HEK293 (cell line): ENCODE data around the gene TCTN1.

Source experiments
- CTCF ChIA-PET: fragments of 350-600 bp; formaldehyde crosslinking; extraction: SDS; loops from one replicate; lab custom pipeline; 2021; ENCODE audit warnings: antibody characterized with exemption; lab: Yijun Ruan, JAX
- POLR2A ChIA-PET: fragments of 300-600 bp; formaldehyde crosslinking; extraction: SDS; loops from one replicate; lab custom pipeline; 2020; ENCODE audit warnings: antibody characterized with exemption, inconsistent platforms; lab: Yijun Ruan, JAX
- H3K27ac ChIP-seq: fragments of 200-500 bp; sonication (Bioruptor generic); 2 replicates; pipeline ENCODE4 v1.5.1; 2014; ENCODE audit warnings: low read depth, low read length, control low read depth, inconsistent platforms; ENCODE audit errors: extremely low read depth
- H3K36me3 ChIP-seq, 2 experiments: fragments of 200-500 bp in 1 of 2; sonication (Bioruptor generic) in 1 of 2; 1 replicate in 1 of 2; 2 replicates in 1 of 2; pipeline ENCODE4 v1.5.1; 2014 to 2017; ENCODE audit warnings: inconsistent platforms in 2 of 2, low read length in 2 of 2; ENCODE audit not compliant: control insufficient read depth in 2 of 2, insufficient read depth in 1 of 2
- H3K4me1 ChIP-seq: fragments of 200-500 bp; sonication (Bioruptor generic); 2 replicates; pipeline ENCODE4 v1.5.1; 2014; ENCODE audit warnings: mild to moderate bottlenecking, low read length, inconsistent platforms; ENCODE audit not compliant: control insufficient read depth, insufficient read depth
- H3K4me3 ChIP-seq: 2 replicates; pipeline ENCODE4 v1.5.1; 2011; ENCODE audit warnings: low read depth, mild to moderate bottlenecking, control low read depth, low read length, moderate library complexity
- H3K9me3 ChIP-seq: fragments of 200-500 bp; sonication (Bioruptor generic); 2 replicates; pipeline ENCODE4 v1.5.1; 2014; ENCODE audit warnings: low read depth, low read length, inconsistent platforms; ENCODE audit not compliant: control insufficient read depth, insufficient read depth
- BCL11A ChIP-seq: fragments of 450-650 bp; formaldehyde crosslinking; IDR thresholded peaks from 2 replicates; pipeline ENCODE4 v1.5.1; 2016; ENCODE audit warnings: low read depth, missing biosample characterization, missing genetic modification characterization
- HOXC10 ChIP-seq: sonication (generic); formaldehyde crosslinking; IDR thresholded peaks from 2 replicates; pipeline ENCODE4 v1.8.1; 2023; ENCODE audit warnings: mild to moderate bottlenecking, missing genetic modification reagents
- OVOL3 ChIP-seq: fragments of 450-650 bp; formaldehyde crosslinking; IDR thresholded peaks from 2 replicates; pipeline ENCODE4 v1.5.1; 2016; ENCODE audit warnings: missing biosample characterization, missing genetic modification characterization
- PRDM6 ChIP-seq: fragments of 450-650 bp; formaldehyde crosslinking; IDR thresholded peaks from 2 replicates; pipeline ENCODE4 v1.5.1; 2017; ENCODE audit warnings: missing biosample characterization, missing genetic modification characterization
- SCRT1 ChIP-seq: fragments of 450-650 bp; formaldehyde crosslinking; IDR thresholded peaks from 2 replicates; pipeline ENCODE4 v1.5.1; 2016; ENCODE audit warnings: missing biosample characterization, missing genetic modification characterization, borderline replicate concordance
- TSHZ1 ChIP-seq: fragments of 450-650 bp; formaldehyde crosslinking; IDR thresholded peaks from 2 replicates; pipeline ENCODE4 v1.5.1; 2016; ENCODE audit warnings: missing biosample characterization, missing genetic modification characterization, borderline replicate concordance
- ZBTB10 ChIP-seq: fragments of 450-650 bp; formaldehyde crosslinking; IDR thresholded peaks from 2 replicates; pipeline ENCODE4 v1.5.1; 2016; ENCODE audit warnings: missing biosample characterization, missing genetic modification characterization
- ZBTB6 ChIP-seq: fragments of 450-650 bp; formaldehyde crosslinking; IDR thresholded peaks from 2 replicates; pipeline ENCODE4 v1.5.1; 2017; ENCODE audit warnings: missing biosample characterization, missing genetic modification characterization
- ZNF138 ChIP-seq: fragments of 450-650 bp; formaldehyde crosslinking; IDR thresholded peaks from 2 replicates; pipeline ENCODE4 v1.5.1; 2016; ENCODE audit warnings: missing biosample characterization, missing genetic modification characterization, borderline replicate concordance
- ZNF148 ChIP-seq: fragments of 450-650 bp; formaldehyde crosslinking; IDR thresholded peaks from 2 replicates; pipeline ENCODE4 v1.5.0; 2017; ENCODE audit warnings: missing biosample characterization, missing genetic modification characterization, borderline replicate concordance
- ZNF350 ChIP-seq: fragments of 450-650 bp; formaldehyde crosslinking; IDR thresholded peaks from 2 replicates; pipeline ENCODE4 v1.5.0; 2017; ENCODE audit warnings: missing biosample characterization, mild to moderate bottlenecking, missing genetic modification characterization
- ZNF501 ChIP-seq: fragments of 450-650 bp; formaldehyde crosslinking; IDR thresholded peaks from 2 replicates; pipeline ENCODE4 v1.5.1; 2016; ENCODE audit warnings: missing biosample characterization, missing genetic modification characterization
- ZNF561 ChIP-seq: fragments of 450-650 bp; IDR thresholded peaks from 2 replicates; pipeline ENCODE4 v1.5.1; 2018; ENCODE audit warnings: missing biosample characterization, missing genetic modification characterization, borderline replicate concordance
- ZNF600 ChIP-seq: fragments of 450-650 bp; formaldehyde crosslinking; IDR thresholded peaks from 2 replicates; pipeline ENCODE4 v1.5.1; 2016; ENCODE audit warnings: missing biosample characterization, missing genetic modification characterization
- ZNF624 ChIP-seq: fragments of 450-650 bp; formaldehyde crosslinking; IDR thresholded peaks from 2 replicates; pipeline ENCODE4 v1.5.1; 2017; ENCODE audit warnings: missing biosample characterization, missing genetic modification characterization
- ZNF629 ChIP-seq: fragments of 450-650 bp; formaldehyde crosslinking; IDR thresholded peaks from 2 replicates; pipeline ENCODE4 v1.5.1; 2017; ENCODE audit warnings: missing biosample characterization, missing genetic modification characterization
- ZNF658 ChIP-seq: fragments of 450-650 bp; formaldehyde crosslinking; IDR thresholded peaks from 2 replicates; pipeline ENCODE4; 2016; ENCODE audit warnings: missing biosample characterization, missing genetic modification characterization
- ZNF670 ChIP-seq: fragments of 450-650 bp; formaldehyde crosslinking; IDR thresholded peaks from 2 replicates; pipeline ENCODE4 v1.5.1; 2016; ENCODE audit warnings: missing biosample characterization, missing genetic modification characterization, low read depth
- ZNF692 ChIP-seq: fragments of 450-650 bp; formaldehyde crosslinking; IDR thresholded peaks from 2 replicates; pipeline ENCODE4 v1.5.1; 2016; ENCODE audit warnings: missing biosample characterization, missing genetic modification characterization
- ZNF791 ChIP-seq: fragments of 450-650 bp; formaldehyde crosslinking; IDR thresholded peaks from 2 replicates; pipeline ENCODE4 v1.5.1; 2016; ENCODE audit warnings: missing biosample characterization, missing genetic modification characterization
- ZSCAN23 ChIP-seq: fragments of 450-650 bp; formaldehyde crosslinking; IDR thresholded peaks from 2 replicates; pipeline ENCODE4 v1.5.1; 2016; ENCODE audit warnings: missing biosample characterization, missing genetic modification characterization
- ZSCAN30 ChIP-seq: fragments of 450-650 bp; IDR thresholded peaks from 2 replicates; pipeline ENCODE4 v1.5.1; 2018; ENCODE audit warnings: missing biosample characterization, mild to moderate bottlenecking, missing genetic modification characterization, moderate library complexity

The TCTN1 gene

GRCh38 chr12:110666892-110667291 lies 53.0 kb downstream of the TCTN1 start (continued):
- TF ChIP-seq BCL11A (tag by site-specific recombination) (no peak), ZNF148 (tag by site-specific recombination) (no peak), ZNF501 (tag by site-specific recombination) (no peak), ZNF658 (tag by site-specific recombination) (no peak), ZNF350 (tag by site-specific recombination) (no peak), ZSCAN30 (tag by site-specific recombination) (no peak), ZNF629 (tag by site-specific recombination) (no peak)

GRCh38 chr12:110667671-110668070 lies 53.7 kb downstream of the TCTN1 start:
- no peaks in the 10 kb centered on the region for H3K36me3 ChIP-seq
- H3K4me1 ChIP-seq: no peaks in the 10 kb centered on the region
- H3K27ac ChIP-seq: no peak overlapping the region
- TF ChIP-seq ZNF350 (tag by site-specific recombination) (no peak), ZNF670 (tag by site-specific recombination) (no peak), ZSCAN30 (tag by site-specific recombination) (no peak), ZNF561 (tag by site-specific recombination) (no peak), OVOL3 (no peak), TSHZ1 (tag by site-specific recombination) (no peak), ZNF600 (tag by site-specific recombination) (no peak), ZSCAN23 (tag by site-specific recombination) (no peak), ZNF692 (tag by site-specific recombination) (no peak), ZNF624 (no peak), HOXC10 (no peak), ZBTB10 (tag by site-specific recombination) (no peak), ZNF138 (tag by site-specific recombination) (no peak), ZNF791 (tag by site-specific recombination) (no peak), ZBTB6 (tag by site-specific recombination) (no peak), SCRT1 (tag by site-specific recombination) (no peak), PRDM6 (no peak)
- ChIA-PET CTCF (no interaction called here), POLR2A (no interaction called here)
- no peak overlapping the region for H3K4me3 ChIP-seq
- no peaks in the 10 kb centered on the region for H3K9me3 ChIP-seq
